Adrenal gland (tissue), 5 donors: Measurements from ENCODE around the gene SLC30A7.

Experiments used
- POLR2A ChIP-seq, 2 donors: fragments of 450-650 bp; IDR thresholded peaks; one replicate each; pipeline ENCODE4 v1.6.1; 2017; ENCODE audit warnings: antibody characterized with exemption in 2 of 2, mild to moderate bottlenecking in 2 of 2, moderate library complexity in 1 of 2
- TF ChIP-seq, protein P1 (sequence below), 6 experiments: fragments of 450-650 bp in 4 of 6; fragments of 200-600 bp in 2 of 6; sonication (generic) in 1 of 6; IDR thresholded peaks; 1 replicate in 5 of 6; 2 replicates in 1 of 6; pipeline versions ENCODE4 v1.5.1 to v1.8.0; 2016 to 2021; ENCODE audit warnings: antibody characterized with exemption in 6 of 6, mild to moderate bottlenecking in 2 of 6, moderate library complexity in 1 of 6
- donor health status: DM: no; HTN: no; CAD: no.

DNA sequence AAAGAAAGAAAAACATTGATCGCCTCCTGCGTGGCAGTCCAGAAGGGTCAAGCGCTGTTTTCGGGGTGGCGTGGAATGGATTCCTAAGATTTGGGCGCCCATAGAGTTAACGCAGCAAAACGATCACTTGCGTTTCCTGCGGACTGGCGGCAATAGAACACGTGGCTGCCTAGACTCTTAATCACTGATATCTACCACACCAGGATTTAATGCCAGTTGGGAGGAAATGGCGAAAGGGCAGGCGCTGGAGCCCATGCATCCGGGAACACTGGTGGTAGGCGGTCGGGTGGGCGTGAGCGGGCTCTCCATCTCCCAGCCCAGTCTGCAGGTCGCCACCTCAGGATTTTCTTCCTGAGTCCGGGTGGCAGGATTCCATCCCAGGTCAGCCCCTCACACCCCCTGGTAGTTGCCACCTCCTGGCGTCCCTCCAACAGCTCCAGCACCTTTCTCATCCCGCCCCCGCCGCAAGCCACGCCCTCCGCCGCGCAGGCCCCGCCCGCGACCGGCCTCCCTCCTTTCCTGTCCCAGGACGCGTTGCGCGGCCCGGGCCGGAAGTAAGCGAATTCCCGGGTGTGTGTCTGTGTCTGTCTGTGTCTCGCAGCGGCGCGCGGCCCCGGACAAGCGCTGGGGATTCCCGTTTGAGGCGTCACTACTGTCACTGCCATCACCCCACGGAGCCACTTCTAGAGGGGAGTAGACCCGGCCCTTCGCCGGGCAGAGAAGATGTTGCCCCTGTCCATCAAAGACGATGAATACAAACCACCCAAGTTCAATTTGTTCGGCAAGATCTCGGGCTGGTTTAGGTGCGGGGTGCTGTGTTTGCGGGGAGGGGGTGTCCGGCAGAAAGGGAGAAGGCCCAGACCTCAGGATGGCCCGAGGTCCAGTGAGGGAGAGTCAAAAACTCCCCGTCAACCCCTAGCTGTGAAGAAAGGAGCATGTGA lies at the start of gene SLC30A7:
- TF ChIP-seq POLR2A (IDR thresholded peaks at IDR 0.05), result peak; percentile 57 to 90
- TF ChIP-seq, protein P1, sequence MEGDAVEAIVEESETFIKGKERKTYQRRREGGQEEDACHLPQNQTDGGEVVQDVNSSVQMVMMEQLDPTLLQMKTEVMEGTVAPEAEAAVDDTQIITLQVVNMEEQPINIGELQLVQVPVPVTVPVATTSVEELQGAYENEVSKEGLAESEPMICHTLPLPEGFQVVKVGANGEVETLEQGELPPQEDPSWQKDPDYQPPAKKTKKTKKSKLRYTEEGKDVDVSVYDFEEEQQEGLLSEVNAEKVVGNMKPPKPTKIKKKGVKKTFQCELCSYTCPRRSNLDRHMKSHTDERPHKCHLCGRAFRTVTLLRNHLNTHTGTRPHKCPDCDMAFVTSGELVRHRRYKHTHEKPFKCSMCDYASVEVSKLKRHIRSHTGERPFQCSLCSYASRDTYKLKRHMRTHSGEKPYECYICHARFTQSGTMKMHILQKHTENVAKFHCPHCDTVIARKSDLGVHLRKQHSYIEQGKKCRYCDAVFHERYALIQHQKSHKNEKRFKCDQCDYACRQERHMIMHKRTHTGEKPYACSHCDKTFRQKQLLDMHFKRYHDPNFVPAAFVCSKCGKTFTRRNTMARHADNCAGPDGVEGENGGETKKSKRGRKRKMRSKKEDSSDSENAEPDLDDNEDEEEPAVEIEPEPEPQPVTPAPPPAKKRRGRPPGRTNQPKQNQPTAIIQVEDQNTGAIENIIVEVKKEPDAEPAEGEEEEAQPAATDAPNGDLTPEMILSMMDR (IDR thresholded peaks at IDR 0.05), result no peak
